A549 (cell line): ENCODE data around the gene ZSWIM3.

Source experiments
- BHLHE40 ChIP-seq: IDR thresholded peaks from 2 replicates; pipeline ENCODE4 v1.6.1; 2012; ENCODE audit warnings: low read depth, low read length, inconsistent platforms
- CTCF ChIP-seq: fragments of >200 bp; sonication (Bioruptor Twin); formaldehyde crosslinking; IDR thresholded peaks from 3 replicates; pipeline ENCODE4 v1.5.1; 2016
- EP300 ChIP-seq, 2 experiments: fragments of >200 bp; sonication (Bioruptor Twin); formaldehyde crosslinking; IDR thresholded peaks; 2 replicates in 1 of 2; 3 replicates in 1 of 2; pipeline ENCODE4 v1.6.1; 2016 to 2017
- KDM1A ChIP-seq: fragments of 200-600 bp; sonication (generic); IDR thresholded peaks from 2 replicates; pipeline ENCODE4 v1.6.1; 2016; ENCODE audit warnings: low read depth, mild to moderate bottlenecking
- MAX ChIP-seq: IDR thresholded peaks from 2 replicates; pipeline ENCODE4 v1.6.1; 2012
- NR3C1 ChIP-seq: fragments of >200 bp; sonication (Bioruptor Twin); formaldehyde crosslinking; IDR thresholded peaks from 3 replicates; pipeline ENCODE4 v1.6.1; 2017
- PBX3 ChIP-seq: IDR thresholded peaks from 2 replicates; pipeline ENCODE4 v1.6.1; 2012
- POLR2A ChIP-seq: IDR thresholded peaks from 2 replicates; pipeline ENCODE4 v1.6.1; 2012; ENCODE audit warnings: mild to moderate bottlenecking, low read length
- RAD21 ChIP-seq, 2 experiments: fragments of >200 bp in 1 of 2; sonication (Bioruptor Twin) in 1 of 2; formaldehyde crosslinking in 1 of 2; IDR thresholded peaks in 1 of 2; conservative IDR thresholded peaks in 1 of 2; 2 replicates in 1 of 2; 3 replicates in 1 of 2; pipeline ENCODE4 v1.6.1; 2012 to 2018; ENCODE audit warnings: inconsistent platforms in 1 of 2
- SMC3 ChIP-seq: fragments of >200 bp; sonication (Bioruptor Twin); formaldehyde crosslinking; IDR thresholded peaks from 3 replicates; pipeline ENCODE4 v1.6.1; 2018; ENCODE audit warnings: inconsistent platforms
- TP53 ChIP-seq: fragments of 250-450 bp; sonication (Bioruptor Pico); IDR thresholded peaks from 2 replicates; pipeline ENCODE4 v1.5.0; 2021; ENCODE audit warnings: mild to moderate bottlenecking, moderate library complexity

- TF ChIP-seq CTCF = no peak
- no peak for TF ChIP-seq RAD21 (conservative IDR thresholded peaks at IDR 0.05 in 1 of 2, IDR thresholded peaks at IDR 0.05 in 1 of 2)
- no peak for TF ChIP-seq SMC3
- TF ChIP-seq POLR2A = no peak
- no peak for TF ChIP-seq MAX
- TF ChIP-seq KDM1A = no peak
- TF ChIP-seq NR3C1 = no peak
- TF ChIP-seq TP53 (CRISPR knock-in tag) = no peak
- TF ChIP-seq PBX3 = no peak
- TF ChIP-seq BHLHE40 = no peak
- TF ChIP-seq EP300 (IDR thresholded peaks at IDR 0.05) = no peak
These were observed 9.0 kb upstream of the ZSWIM3 start for GRCh38 chr20:45848421-45848820.
